HG02981 (cell line): Measurements from ENCODE around the gene OSBPL3.

Source experiments
- ATAC-seq: cut with Tn5 transposase; IDR thresholded peaks from one replicate; pipeline ENCODE4 v1.9.1; 2021; ENCODE audit warnings: mild to moderate bottlenecking, moderate library complexity; ENCODE audit not compliant: unreplicated experiment

OSBPL3 gene

DNA sequence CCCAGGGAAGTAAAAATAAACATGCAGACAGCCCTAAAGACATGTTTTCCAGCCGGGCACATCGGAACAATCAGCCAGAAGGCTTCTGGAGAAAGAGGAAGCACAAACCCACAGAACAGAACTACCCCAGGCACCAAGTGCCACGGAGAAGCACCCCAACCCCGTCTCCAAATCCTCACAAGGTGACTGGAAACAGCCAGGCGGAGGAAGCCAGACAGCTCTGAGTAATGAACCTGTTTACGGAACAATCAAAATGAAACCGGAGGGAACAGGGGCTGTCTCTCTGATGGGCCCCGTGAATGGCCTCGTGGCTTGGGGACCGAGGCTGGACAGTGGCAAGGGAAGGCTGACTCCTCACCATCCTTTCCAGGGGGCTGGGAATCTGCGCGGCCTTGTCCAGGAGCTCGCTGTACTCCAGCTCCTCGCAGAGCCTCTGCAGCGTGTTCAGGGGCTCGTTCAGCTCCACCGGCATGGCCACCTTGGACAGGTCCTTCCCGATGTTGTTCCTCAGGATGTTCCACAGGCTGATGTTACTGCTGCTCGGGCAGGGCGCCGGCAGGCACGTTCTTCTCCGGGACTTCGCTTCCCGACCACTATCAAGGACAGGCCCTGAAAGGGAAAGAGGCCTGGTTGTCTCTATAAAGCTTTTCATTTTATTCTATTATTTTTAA is 145.7 kb downstream of the OSBPL3 start:
- no peak for ATAC-seq

DNA sequence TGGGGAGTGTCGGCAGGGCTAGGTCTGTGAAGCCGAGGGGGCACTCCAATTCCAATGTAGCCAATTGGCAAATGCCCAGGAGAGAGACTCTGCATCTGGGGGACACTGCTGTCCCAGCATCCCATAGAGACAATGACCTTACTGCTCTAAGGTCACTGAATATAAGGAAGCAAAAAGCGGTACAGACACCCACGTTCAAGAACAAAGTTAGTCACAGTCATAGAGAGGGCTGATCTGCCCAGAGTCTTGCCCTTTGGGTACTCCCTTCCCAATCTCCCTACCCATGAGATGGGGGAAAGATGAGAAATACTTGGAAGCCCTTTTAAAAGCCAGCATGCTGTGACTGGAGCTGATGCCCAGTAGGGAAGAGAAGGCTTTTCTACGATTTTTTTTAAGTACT is 146.4 kb downstream of the OSBPL3 start:
- ATAC-seq = no peak

DNA sequence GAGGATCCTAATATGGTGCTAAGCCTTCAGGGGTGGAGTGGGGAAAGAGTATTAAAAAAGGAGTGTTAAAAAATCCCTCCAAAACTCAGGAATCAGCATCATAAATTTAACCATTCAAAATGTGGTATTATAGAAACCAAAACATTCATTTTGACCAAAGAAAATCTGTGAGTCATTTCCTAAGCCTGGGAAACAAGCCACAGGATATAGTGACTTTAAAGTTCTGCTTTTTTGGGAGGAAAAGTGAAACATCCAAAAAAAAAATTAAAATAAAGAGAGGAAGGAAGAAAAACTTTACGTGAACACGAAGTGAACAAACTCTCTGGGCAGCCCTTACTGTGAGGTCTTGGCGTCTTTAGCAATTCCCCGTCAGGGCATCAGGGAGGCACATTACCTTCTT is 148.7 kb downstream of the OSBPL3 start:
- no peak for ATAC-seq

DNA sequence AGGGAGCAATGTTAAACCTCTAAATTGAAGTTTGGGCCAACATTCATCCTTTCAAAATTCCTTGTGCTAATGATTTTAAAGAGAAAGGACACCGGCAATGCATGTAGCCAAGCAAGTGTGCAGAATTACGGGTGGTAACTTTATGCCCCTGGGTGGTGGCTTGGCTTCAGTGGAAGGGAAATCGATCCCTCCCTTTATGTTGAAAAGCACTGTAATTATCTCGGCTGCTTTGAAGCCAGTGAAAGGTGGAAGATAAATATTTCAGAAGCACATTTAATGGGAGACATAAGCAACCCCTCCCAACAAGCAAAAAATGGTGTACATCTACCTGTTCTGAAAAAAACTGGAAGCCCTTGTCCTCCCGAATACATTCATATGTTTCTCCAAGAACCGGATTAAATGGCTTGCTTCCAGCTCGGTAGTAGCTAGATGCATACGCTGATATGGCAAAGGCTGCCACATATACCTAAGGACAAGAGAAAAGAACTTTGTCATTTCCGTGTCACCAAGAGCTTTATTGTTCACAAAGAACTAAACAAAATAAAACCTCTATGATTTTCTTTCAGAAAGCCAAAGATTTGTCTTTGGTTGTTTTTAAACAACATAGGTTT is 149.4 kb downstream of the OSBPL3 start:
- no peak for ATAC-seq

DNA sequence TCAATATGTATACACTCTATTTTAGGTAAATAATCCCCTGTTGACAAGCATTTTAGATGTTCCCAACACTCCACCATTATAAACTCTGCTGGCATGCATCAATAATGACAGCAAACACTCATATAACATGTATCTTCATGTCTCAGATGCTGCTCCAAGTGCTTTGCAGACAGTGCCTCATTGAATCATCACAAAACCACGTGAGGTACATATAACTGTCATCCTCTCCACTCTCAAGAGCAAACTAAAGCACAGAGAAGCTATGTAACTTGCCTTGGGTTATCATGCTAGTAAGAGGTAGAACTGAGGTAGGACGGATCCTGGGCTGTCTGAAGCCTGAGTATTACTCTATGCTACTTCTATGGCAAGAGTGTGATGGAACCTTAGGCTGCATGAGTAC is 150.2 kb downstream of the OSBPL3 start:
- ATAC-seq = no peak

DNA sequence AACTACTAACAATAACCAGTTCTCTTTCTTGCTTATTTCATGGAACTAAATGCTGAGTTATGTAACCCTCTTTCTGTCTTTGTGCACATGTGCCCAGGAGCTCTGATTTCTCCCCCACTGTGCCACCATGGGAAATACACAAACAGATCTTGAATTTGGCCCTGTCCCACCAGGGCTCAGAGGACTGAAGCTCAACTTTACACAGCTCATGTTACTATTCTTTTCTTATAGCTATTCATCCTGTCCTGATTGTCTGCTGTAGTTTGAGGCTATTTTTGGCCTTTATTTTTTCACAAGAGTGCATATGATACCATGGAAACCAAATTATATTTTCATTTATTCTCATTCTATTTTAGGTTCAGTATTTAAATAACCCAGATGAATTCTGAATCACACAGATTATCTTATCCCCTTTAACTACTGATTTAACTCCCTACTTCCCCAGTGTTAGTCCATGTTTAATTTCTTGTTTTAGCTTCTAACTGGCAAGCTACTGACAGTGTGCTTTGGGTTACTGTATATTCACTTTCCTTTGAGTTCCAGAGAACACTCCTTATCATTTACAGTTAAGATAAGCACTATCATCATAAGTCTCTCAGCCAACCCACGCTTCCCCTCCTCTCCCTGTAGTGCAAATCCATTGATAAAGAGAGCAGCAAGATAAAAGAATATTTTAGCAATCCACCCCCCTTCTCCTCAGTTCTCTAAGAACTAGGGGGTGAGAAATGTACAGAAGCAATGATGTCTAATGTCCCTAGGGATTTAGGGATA is 150.9 kb downstream of the OSBPL3 start:
- ATAC-seq = no peak

DNA sequence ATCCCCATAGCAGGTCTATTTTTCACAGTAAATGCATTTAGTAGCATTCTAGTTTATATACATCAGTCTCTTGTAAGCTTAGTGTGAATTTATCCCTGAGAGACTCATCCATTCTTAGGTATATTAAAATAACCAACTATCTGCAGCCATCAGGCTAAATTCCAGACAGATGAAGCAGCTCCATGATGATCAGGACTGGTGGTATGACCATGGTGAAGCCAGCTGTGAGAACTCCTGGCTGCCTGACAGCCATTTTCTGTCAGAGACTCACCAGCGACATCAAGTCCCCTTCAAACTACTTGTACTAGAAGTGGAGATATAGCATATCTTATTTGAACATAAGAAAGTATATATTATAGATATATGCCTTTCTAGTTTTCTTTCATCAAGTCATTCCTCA is 152.4 kb downstream of the OSBPL3 start:
- no peak for ATAC-seq

DNA sequence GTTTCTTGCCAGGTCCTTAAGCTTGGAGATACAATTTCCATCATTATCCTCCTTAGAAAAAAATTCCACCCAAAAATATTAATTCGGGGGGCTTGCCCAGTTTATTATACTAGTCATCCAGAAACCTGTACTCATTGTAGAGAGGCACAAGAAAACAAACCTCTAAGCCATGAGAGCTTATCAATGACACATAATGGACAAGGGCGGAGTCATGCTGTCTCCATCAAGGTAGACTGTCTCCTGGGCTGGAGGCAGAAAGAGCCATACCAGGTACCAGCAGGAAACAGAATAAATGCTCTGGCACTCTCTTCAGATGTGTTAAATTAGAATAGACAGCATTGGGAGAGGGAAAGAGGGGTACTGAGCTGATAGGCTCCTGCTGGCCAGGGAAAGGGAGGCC is 153.0 kb downstream of the OSBPL3 start:
- no peak for ATAC-seq

DNA sequence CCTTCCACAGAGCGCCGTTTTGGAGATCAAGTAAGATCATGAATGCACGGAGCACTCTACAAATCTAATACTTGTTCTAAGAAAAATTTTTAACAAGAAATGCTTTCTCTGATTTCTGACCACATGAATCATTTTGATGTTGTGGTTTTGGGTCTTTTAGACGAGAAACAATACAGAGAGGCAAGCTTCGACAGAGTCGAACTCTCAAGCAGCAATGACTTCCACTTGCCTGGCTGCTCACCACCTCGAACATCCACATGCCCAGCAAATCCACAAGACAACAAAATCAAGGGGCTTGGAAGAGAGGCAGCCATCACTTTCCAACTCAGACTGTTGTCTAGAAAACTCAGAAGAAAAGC is 153.3 kb downstream of the OSBPL3 start:
- ATAC-seq = no peak

DNA sequence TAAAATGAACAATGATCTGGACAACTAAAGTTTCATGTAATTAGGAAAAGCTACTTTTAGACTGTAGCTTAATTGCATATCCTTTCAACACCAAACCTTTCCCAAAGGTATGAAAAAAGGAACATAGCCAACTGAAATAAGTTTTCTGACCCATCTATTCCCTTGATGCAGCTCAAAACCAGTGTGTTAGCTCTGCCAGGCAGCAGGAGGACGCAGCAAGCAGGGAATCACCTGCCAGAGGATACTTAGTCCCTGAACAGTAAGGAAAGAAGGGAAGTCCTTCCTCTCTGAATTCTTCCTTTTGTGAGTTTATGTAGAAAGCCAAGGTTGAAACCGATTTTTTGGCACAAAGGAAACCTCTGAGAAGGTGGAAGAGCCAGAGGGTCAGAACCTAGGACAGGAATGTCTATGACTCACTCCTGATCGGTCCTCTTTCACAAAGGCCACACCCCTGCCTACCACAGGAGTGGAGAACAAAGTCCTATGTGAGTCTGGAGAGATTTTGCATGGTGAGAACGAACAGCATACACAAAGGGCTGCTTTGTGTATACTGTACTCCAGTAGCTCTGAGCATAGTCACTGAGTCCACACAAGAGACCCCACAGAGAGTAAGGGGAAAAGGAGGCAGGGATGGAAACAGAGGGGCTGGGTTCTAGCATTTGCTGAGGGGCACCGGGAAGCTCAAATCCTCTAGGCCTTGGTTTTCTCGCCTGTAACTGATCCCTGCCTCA is 153.9 kb downstream of the OSBPL3 start:
- ATAC-seq = no peak

DNA sequence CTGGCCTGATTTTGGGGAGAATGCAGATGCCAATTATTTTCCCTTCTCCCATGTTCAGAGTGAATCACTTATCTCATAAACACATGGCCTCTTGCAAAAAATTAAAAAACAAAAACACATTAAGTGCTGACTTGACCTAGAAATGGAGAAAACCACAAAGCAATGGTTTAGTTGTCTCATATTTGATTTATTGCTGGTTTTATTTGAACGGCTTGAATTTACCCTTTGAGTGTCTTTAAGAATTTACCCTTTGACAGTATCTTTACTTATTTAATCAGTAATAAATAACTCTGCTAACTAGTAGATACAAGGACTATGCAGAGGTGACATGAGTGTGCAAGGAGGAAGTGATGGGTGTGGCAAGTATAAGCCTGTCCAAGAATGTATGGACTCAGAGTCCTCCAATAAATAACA is 154.6 kb downstream of the OSBPL3 start:
- ATAC-seq = no peak

DNA sequence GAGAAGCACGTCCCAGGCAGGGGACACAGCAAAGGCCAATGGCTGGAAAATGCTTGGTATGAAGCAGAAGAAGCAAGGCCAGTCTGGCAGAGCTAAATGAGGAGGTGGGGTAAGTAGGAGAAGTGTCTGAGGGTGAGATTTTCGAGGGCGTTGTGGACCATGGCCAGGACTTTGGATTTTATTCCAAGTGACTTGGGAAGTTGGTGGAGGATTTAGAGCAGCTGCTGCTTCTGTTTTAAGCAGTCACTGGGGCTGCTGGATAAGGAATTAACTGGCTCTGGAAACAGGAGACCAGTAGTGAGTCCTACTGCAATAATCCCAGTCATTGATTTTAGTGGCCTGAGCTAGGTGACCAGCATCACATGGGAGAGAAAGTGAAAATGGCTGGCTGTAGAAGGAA is 155.1 kb downstream of the OSBPL3 start:
- no peak for ATAC-seq

DNA sequence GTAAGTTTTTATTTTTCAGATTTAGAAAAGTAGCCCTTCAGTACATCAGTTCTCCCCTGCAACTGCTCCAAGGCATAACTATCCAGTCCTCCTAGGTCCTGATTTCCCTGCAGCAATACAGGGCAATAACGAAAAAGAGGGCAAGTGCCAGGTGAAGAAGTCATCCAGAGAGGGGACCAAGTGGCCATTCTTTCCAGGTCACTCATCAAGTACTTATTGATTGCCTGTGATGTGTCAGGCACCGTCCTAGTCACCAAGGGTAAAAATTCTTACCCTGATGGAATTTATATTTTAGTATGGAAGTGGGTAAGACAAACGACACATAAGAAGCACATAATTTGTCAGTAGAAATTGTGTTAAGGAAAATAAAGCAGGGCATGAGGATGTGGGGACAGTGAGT is 155.6 kb downstream of the OSBPL3 start:
- no peak for ATAC-seq

DNA sequence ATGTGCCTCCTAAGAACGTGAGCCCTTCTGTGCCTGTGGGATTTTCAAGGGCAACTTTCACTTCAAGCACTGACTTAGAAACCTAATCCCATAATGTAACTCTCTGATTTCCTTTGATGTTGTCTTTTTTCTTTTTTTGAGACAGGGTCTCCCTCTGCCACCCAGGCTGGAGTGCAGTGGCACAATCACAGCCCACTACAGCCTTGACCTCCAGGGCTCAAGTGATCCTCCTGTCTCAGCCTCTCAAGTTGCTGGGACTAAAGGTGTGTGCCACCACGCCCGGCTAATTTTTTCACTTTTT is 158.3 kb downstream of the OSBPL3 start:
- ATAC-seq = no peak

DNA sequence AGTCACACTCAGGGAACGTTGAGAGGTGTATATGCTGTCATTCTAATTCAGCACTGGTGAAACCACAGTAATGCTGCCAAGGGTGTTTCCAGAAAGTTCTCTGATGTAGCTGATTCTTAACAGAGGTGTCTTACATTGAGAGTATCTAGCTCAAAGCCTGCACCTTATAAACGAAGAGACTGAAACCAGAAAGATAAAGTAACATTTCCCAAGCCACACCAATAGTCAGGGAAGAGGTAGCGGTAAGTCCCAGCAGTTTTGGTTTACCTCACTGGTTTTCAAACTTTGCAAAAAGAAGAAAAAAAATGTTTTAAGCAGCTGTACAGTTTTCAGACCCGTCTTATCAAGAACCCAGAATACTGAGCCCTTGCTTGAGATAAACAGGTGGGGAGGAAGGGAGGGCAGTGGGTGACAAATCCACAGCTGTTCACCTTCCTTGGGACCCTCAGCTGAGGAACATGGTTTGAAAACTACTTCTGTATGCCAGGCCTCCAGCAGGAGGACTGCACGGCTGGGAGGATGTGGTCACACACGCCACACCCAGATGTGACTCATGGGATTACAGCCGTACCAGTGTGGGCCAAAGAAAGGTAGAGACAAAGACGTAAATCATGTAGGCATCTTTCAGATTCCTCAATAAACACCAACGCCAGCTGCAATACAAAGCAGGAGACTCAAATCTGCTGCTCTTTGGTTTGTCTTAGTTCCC is 158.8 kb downstream of the OSBPL3 start:
- peak; percentile 82 for ATAC-seq

DNA sequence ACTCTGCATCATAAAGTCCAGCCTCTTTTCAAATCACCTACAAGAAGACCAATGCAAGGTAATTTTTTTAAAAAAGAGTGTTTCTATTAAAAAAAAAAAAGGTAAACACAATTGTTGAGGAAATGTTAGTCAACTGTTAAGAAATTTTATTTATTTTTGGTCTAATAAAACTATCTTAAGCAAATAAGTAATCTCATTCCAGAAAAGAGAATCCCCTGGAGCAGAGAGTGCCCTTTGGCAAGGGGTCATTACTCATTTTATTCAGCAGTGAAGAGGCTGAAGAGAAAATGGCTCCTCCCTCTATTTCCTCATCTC is 159.3 kb downstream of the OSBPL3 start:
- ATAC-seq = no peak

DNA sequence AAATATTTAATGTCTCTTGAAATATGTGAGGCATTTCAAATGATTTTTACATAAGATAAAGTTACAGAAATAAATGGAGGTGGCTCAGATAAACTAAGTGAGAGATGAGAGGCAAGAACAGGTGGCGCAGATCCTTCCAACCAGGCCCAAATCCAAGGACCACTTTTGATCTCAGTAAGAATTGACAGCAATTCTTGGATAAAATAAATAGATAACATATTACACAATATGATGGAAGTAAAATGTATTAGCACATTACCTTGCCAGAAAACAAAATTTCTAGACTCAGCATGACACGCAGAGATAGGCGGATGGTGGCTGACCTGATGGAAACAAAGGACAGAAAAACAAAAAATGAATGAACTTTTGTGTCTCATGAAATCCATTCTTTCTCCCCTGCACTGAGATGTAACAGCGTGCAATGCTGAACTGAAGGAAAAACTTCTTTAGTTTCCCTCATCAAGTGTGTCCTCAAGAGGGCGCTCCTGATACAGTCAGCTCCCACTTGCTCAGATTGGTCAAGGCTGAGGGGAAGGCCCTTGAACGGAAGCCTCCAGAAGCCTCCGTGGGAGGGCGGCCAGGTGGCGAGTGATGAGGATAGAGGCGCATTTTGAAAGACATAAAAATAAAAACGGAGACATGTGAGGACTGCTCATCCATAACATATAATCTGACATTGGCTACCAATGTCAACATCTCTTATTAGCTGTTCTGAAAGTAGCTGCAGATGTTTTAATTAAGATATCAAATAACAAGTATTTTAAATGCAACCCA is 159.9 kb downstream of the OSBPL3 start:
- peak; percentile 50 for ATAC-seq

DNA sequence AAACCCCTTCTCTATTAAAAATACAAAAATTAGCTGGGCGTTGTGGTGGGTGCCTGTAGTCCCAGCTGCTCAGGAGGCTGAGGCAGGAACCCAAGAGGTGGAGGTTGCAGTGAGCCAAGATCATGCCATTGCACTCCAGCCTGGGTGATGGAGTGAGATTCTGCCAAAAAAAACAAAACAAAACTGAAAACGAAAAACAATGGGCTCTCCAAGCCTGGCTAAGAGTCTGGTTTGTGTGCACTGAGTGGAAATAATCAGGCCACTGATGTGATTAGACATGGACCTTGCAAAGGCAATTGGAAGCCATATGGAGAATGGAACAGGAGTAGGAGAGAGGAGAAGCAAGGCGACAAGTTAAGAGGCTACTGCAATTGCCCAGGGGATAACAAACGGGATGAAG is 162.6 kb downstream of the OSBPL3 start:
- ATAC-seq = no peak

DNA sequence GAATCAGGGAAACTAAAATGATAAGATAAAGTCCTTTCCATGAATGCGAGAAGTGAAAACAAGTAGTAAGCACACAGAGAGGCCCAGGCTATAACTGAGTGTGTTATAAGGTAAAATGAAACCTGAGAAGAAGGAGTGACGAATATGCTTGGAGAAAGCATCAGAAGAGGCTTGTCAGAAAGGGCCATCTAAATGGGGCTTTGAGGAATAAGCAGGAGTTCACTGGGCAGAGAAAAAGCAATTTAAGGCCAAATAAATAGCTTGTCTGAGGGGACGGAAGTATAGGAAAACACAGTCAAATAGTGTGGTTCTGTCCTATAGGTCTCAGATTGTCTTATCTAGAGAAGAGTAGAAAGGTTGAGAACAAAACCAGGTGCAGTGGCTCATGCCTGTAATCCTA is 163.1 kb downstream of the OSBPL3 start:
- no peak for ATAC-seq

DNA sequence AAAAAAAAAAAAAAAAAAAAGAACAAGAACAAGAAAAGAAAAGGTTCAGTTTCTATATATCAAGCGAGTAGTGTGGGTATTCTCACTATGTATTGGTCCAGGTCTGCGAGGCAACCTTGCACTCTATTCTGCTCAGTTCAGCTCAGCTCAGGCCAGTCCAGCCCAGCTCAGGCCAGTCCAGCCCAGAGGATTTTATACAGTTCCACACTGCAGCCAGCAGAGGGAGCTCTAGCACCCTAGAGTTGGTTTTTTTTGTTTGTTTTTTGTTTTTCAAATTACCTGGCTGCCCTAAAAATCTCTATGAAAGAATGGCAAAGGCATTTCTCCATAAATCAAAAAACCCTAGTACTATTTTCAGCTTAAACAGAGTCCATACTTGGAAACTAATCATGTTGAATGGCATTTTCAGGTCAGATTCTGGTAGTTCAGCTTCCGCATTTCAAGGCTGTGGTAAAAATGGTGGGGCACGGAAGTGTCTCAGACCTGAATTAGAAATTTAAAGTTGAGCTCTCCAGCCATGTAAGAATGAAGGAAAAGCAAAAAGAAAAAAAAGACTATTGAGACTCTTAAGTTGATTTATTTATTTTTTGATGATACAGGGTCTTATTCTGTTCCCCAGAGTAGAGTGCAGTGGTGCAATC is 167.6 kb downstream of the OSBPL3 start:
- peak; percentile 54 for ATAC-seq
